Heart left ventricle (tissue), 16 donors: ENCODE measurements around the gene RRM2. TPM values are rescaled to one million over a fixed set of nuclear protein-coding genes. Genes with fewer than 3 reads are reported as not detected.
A peak's percentile ranks its signal among the peaks of the same experiment; 100 is the strongest.

Experiments used
- ATAC-seq, 4 donors: fragments of 200-7000 bp; cut with Tn5 transposase; one replicate each; pipeline ENCODE4 v1.9.1; 2020 to 2022; ENCODE audit warnings: moderate library complexity in 4 of 4, mild to moderate bottlenecking in 3 of 4, moderate number of reproducible peaks in 1 of 4
- DNase-seq, 5 donors: peaks; one replicate each; pipeline ENCODE4 v3.0.0-alpha.2; 2020
- H3K27ac ChIP-seq, 12 donors: fragments of 200-600 bp; sonication (generic) in 4 of 12; one replicate each; pipeline versions ENCODE4 v1.5.0 to v1.8.0; 2016 to 2022; ENCODE audit warnings: mild to moderate bottlenecking in 2 of 12
- H3K27me3 ChIP-seq, 9 donors: fragments of 200-600 bp; sonication (generic) in 2 of 9; one replicate each; pipeline versions ENCODE4 v1.5.1 to v1.8.0; 2016 to 2022; ENCODE audit warnings: mild to moderate bottlenecking in 3 of 9
- H3K36me3 ChIP-seq, 9 donors: fragments of 200-600 bp; sonication (generic) in 2 of 9; one replicate each; pipeline versions ENCODE4 v1.5.0 to v1.8.0; 2018 to 2022; ENCODE audit warnings: mild to moderate bottlenecking in 2 of 9
- H3K4me1 ChIP-seq, 12 donors: fragments of 200-600 bp; sonication (generic) in 4 of 12; one replicate each; pipeline versions ENCODE4 v1.5.0 to v1.8.0; 2016 to 2022; ENCODE audit warnings: mild to moderate bottlenecking in 3 of 12
- H3K4me3 ChIP-seq, 12 donors: fragments of 200-600 bp; sonication (generic) in 4 of 12; one replicate each; pipeline versions ENCODE4 v1.5.0 to v1.8.0; 2017 to 2022; ENCODE audit warnings: mild to moderate bottlenecking in 9 of 12, moderate library complexity in 4 of 12
- H3K9me3 ChIP-seq, 12 donors: fragments of 200-600 bp; sonication (generic) in 4 of 12; one replicate each; pipeline versions ENCODE4 v1.5.0 to v1.8.0; 2016 to 2022; ENCODE audit warnings: mild to moderate bottlenecking in 1 of 12
- CTCF ChIP-seq, 12 donors: fragments of 200-600 bp; sonication (generic) in 4 of 12; IDR thresholded peaks; one replicate each; pipeline versions ENCODE4 v1.5.0 to v1.8.0; 2018 to 2022; ENCODE audit warnings: antibody characterized with exemption in 12 of 12, mild to moderate bottlenecking in 5 of 12
- POLR2A ChIP-seq, 2 donors: fragments of 450-650 bp; IDR thresholded peaks; one replicate each; pipeline ENCODE4 v1.6.1; 2017; ENCODE audit warnings: antibody characterized with exemption in 2 of 2, mild to moderate bottlenecking in 2 of 2, moderate library complexity in 2 of 2
- WGBS, 4 donors: extraction: QIAGEN DNeasy Blood & Tissue Kit in 2 of 4; methylation state at CpG; one replicate each; pipeline versions ENCODE4 v1.1.5 to v1.1.7; 2013 to 2018; 5-methylcytosine and 5-hydroxymethylcytosine counted together
- intact Hi-C, 10 donors: fragments of 100-400 bp; cut with DNase I; formaldehyde crosslinking; loops; one replicate each; pipeline versions ENCODE4 v1.11.1 to v1.14.2; 2022
- polyA plus RNA-seq, 2 donors: library from polyadenylated mRNA; stranded (reverse); fragments of 200-250 nt; gene quantifications; one replicate each; pipeline ENCODE4 v1.2.3, GENCODE V29; 2013
- total RNA-seq, 9 donors: library from RNA; depleted of rRNA in 2 of 9; stranded (reverse); fragments of >200 nt in 2 of 9; fragmentation: NEBNext Ultra II Directional in 3 of 9; extraction: Animal tissue kit (Norgen Biotek cat#: 25700) in 3 of 9; gene quantifications; one replicate each; pipeline versions ENCODE4 v1.1.0 to v1.2.4, GENCODE V29; 2016 to 2023
- donor health status: ischemic (EF 13 %, LVEDD 7.1; RV severe dilation, severe dysfunction).
- donor health status: healthy with polysubstance abuse.
- donor health status: DM: no; HTN: yes; CAD: no.
- donor health status: DM: no; HTN: no; CAD: no.
- donor health status: ischemic (EF 25% LVEDD 6.9; RV normal size, moderate dysfunction).
- donor health status: ischemic (EF 25% LVEDD 5.7; RV mildly dilated, moderate dysfunction).
- donor health status: healthy.
- donor health status: DM: yes; HTN: yes; CAD: no.
- donor health status: ischemic (EF 35%, LVEDD 5.7; RV mildly dilated, moderate dysfunction).
- donor health status: nonischemic (EF 11% LVEDD 7.7; RV severe dilation, severe dysfunction).
- donor health status: DM: yes; HTN: yes; CAD: no.
- donor health status: PGD.
- donor health status: ischemic (EF 29% LVEDD 5.4; RV normal size, mild dysfunction).
- donor health status: nonischemic (EF 23%, LVEDD 6.1; RV moderate dilation, normal function).

RRM2 gene
- total and polyA plus RNA-seq, 11 donors = 0.08 to 32.6 (median 1.0) TPM; not detected in 1

DNA sequence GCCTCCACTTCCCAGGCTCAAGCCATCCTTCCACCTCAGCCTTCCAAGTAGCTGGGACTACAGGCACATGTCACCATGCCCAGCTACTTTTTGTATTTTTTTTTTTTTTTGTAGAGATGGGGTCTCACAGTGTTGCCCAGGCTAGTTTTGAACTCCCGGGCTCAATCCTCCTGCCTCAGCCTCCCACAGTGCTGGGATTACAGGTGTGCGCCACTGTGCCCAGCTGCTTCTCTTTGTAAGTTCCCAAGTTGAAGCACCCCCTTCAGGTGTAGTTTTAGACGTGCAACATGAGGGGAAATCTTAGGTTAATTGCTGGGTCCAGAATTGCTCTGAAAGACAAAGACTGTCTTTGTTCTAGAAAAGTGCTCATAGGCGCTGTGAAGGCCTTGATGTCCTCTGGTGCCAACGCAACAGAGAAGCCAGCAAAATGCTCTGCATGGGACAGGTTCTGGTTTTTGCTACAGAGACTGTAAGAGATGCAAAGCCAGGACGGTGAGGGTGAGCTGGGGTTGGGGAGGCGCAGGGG, 46.6 kb downstream of the RRM2 start:
- Histone ChIP-seq H3K36me3 (no peaks in the 10 kb centered on the region), H3K27me3 (no peaks in the 10 kb centered on the region), H3K27ac (no peak overlapping the region), H3K4me1 (no peaks in the 10 kb centered on the region), H3K9me3 (no peaks in the 10 kb centered on the region), H3K4me3 (no peak overlapping the region)
- 95 to 98% (median 96%) methylated on average over 7 of the region's 7 CpGs for WGBS, 4 donors
- DNase-seq = peak in 1 of 5 donors; percentile 14
- no peak for ATAC-seq
- TF ChIP-seq POLR2A (IDR thresholded peaks at IDR 0.05) = no peak
- TF ChIP-seq CTCF (IDR thresholded peaks at IDR 0.05) = no peak
- intact Hi-C loops = no loop called here

- intact Hi-C loops = no loop called here
- DNase-seq = peak in 1 of 5 donors; percentile 34
- Histone ChIP-seq H3K4me3 (no peak overlapping the region), H3K36me3 (no peaks in the 10 kb centered on the region), H3K9me3 (no peaks in the 10 kb centered on the region), H3K27ac (no peak overlapping the region), H3K27me3 (no peaks in the 10 kb centered on the region), H3K4me1 (no peaks in the 10 kb centered on the region)
- no peak for TF ChIP-seq POLR2A (IDR thresholded peaks at IDR 0.05)
- no peak for TF ChIP-seq CTCF (IDR thresholded peaks at IDR 0.05)
- no peak for ATAC-seq
- WGBS, 4 donors = 84 to 88% (median 86%) methylated on average over 9 to 11 of the region's 11 CpGs
Observed at GRCh38 chr2:10169581-10169980, 47.0 kb downstream of the RRM2 start.

DNA sequence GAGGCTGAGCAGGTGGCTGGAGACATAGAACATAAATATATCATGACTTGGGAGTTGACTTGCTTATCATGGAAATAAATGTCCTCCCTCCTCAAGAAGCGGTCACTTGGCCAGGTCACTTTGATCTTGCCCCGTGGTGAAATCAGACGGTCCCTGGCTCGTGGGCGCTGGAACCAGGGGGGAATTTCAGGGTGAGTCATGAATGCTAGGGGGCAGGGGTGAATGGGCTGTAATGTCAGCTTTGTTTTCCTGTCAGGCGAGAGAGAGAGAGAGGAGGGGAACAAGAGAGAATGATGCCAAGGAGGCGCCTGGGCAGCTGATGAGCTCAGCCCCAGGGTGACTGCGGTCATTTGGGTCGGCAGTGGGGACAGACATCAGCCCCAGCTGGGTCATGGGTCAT, 47.7 kb downstream of the RRM2 start:
- peak in 1 of 5 donors; percentile 19 for DNase-seq
- Histone ChIP-seq H3K27ac (no peak overlapping the region), H3K4me3 (no peak overlapping the region), H3K36me3 (no peaks in the 10 kb centered on the region), H3K27me3 (no peaks in the 10 kb centered on the region), H3K9me3 (no peaks in the 10 kb centered on the region), H3K4me1 (no peaks in the 10 kb centered on the region)
- 68 to 83% (median 78%) methylated on average over 6 to 9 of the region's 9 CpGs for WGBS, 4 donors
- peak in 1 of 4 donors; percentile 12 for ATAC-seq
- intact Hi-C loops = no loop called here
- no peak for TF ChIP-seq CTCF (IDR thresholded peaks at IDR 0.05)
- no peak for TF ChIP-seq POLR2A (IDR thresholded peaks at IDR 0.05)

DNA sequence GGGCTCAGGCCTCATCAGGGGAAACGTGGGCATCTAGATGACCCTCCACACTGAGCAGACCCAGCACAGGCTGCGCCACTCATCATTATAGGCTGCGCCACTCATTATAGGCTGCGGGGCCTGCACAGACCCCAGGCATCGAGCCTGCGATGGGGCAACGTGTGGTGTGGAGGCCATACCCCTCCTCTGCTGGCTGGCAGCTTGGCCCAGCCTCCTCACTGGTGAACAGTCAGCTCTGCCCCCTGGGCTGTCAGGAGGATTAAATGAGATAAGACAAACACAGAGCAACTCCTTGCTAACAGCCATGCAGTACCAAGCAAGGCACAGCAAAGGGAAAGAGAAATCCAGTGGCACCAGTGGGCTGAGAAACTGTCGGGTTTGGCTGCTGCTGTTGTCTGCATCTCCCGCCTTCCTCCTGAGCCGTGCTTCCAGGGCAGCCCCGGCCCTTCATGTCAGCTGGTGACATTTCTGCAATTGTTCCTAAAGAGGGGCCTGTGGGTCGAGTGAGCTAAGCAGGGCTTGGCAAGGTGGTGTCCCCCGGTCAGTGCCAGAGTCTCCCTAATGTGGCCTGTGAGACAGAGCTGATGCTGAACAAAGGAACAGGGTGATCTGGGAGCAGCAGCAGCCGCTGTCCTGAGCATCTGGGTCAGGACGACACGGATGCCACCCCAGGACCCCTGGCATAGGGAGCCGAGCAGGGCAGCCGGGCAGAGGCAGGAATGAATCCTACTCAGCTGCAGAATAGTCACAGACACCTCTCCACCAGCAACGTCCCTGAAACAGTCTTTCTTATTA, 48.7 kb downstream of the RRM2 start:
- DNase-seq (peak in 1 of 5 donors; percentile 20), ATAC-seq (no peak)
- H3K9me3 ChIP-seq = no peaks in the 10 kb centered on the region
- H3K4me3 ChIP-seq = no peak overlapping the region
- H3K4me1 ChIP-seq = no peaks in the 10 kb centered on the region
- no peaks in the 10 kb centered on the region for H3K36me3 ChIP-seq
- H3K27me3 ChIP-seq = no peaks in the 10 kb centered on the region
- intact Hi-C loops = no loop called here
- no peak overlapping the region for H3K27ac ChIP-seq
- WGBS, 4 donors = 92 to 98% (median 96%) methylated on average over 13 to 19 of the region's 19 CpGs
- no peak for TF ChIP-seq POLR2A (IDR thresholded peaks at IDR 0.05)
- TF ChIP-seq CTCF (IDR thresholded peaks at IDR 0.05) = no peak
